Myometrial cell (primary cell): ENCODE data around the gene NCR1. TPM values are rescaled to one million over a fixed set of nuclear protein-coding genes. Genes with fewer than 3 reads are reported as not detected.

Experiments
- total RNA-seq: library from RNA; depleted of rRNA; stranded (reverse); fragments of >200 nt; gene quantifications from 2 replicates; pipeline ENCODE4 v1.2.3, GENCODE V29; 2015

NCR1 gene
- total RNA-seq: not detected in 2 replicates

GRCh38 chr19:54905803-54906511, at the start of gene NCR1:
Gene NCR1, plus strand, starts transcription at chr19:54906148. Its CDS starts 40 bp downstream, at chr19:54906188.

DNA sequence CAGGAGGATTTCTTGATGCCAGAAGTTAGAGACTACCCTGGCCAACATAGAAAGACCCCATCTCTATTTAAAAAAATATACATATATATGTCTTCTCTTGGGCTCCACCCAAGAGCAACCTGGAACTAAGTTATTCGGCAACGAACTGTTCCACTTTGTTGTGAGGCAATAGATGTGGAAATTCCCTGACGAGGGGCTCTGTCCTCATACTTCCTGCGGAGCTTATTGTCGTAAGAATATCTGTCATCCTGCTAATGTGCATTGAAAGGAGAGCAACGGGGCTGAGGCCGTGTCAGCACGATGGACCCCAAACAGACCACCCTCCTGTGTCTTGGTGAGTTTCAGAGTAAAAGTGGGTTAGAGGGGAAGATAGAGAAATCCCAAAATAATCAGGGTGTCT, 32.0 kb upstream of the NCR1 start, which contains the start of gene FCAR:
FCAR (plus strand) TSS at position 246 of the 400 bp plus-strand sequence; CDS start at position 301, 55 bp downstream.

DNA sequence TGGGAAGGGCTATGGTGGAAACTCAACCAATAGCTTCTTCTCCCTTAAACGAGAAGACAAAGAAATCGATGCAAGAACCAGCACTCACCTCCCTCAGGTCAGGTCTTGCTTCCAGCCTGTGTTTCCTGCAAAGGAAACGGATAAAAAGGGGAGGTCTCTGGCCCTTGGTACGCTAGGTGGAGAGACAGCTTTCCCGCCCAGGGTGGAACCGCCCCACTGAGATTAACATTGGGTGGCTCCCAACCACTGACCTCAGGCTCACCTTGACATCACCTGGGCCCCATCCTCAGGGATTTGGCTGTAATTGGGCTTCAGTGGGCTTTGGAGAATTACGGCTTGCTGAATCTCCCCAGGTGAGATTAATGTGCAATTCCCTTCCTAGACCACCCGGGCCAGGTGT, 41.4 kb downstream of the NCR1 start, which contains the start of gene NLRP7:
NLRP7 (minus strand) TSS at position 150 of the 400 bp plus-strand sequence.

Other genes starting within 250 kb of the NCR1 start
- not detected in 2 replicates for gene LILRB4, start 243.2 kb upstream of the NCR1 start, total RNA-seq
- gene KIR3DL3, start 181.7 kb upstream of the NCR1 start, total RNA-seq: not detected in 2 replicates
- gene KIR2DL3, start 167.6 kb upstream of the NCR1 start, total RNA-seq: not detected in 2 replicates
- not detected in 2 replicates for gene KIR2DL1, start 136.4 kb upstream of the NCR1 start, total RNA-seq
- gene KIR2DL4, start 102.5 kb upstream of the NCR1 start, total RNA-seq: not detected in 2 replicates
- not detected in 2 replicates for gene KIR3DL1, start 89.7 kb upstream of the NCR1 start, total RNA-seq
- not detected in 2 replicates for gene KIR2DS4, start 73.5 kb upstream of the NCR1 start, total RNA-seq
- gene KIR3DL2, start 55.7 kb upstream of the NCR1 start, total RNA-seq: not detected in 2 replicates
- not detected in 2 replicates for gene FCAR, start 31.9 kb upstream of the NCR1 start, total RNA-seq
- gene NLRP7, start 41.4 kb downstream of the NCR1 start, total RNA-seq: not detected in 2 replicates
- gene NLRP2, start 60.2 kb downstream of the NCR1 start, total RNA-seq: not detected in 2 replicates
- not detected in 2 replicates for gene GP6, start 132.1 kb downstream of the NCR1 start, total RNA-seq
- gene RDH13, start 157.0 kb downstream of the NCR1 start, total RNA-seq: 11.0 and 13.8 TPM in 2 replicates
- 1.2 and 12.1 TPM in 2 replicates for gene EPS8L1, start 169.7 kb downstream of the NCR1 start, total RNA-seq
- gene PPP1R12C, start 211.5 kb downstream of the NCR1 start, total RNA-seq: 51.2 and 74.1 TPM in 2 replicates
- gene TNNT1, start 243.1 kb downstream of the NCR1 start, total RNA-seq: 6.2 and 6.3 TPM in 2 replicates